K562 (cell line): ENCODE data around the gene RFWD3. TPM values are rescaled to one million over a fixed set of nuclear protein-coding genes. Genes with fewer than 3 reads are reported as not detected.

Source experiments
- CHD7 ChIP-seq: fragments of 200-600 bp; sonication (generic); IDR thresholded peaks from one replicate; pipeline ENCODE4 v1.6.1; 2012; ENCODE audit warnings: mild to moderate bottlenecking, low read depth, low read length, inconsistent platforms
- E2F6 ChIP-seq, 2 experiments: IDR thresholded peaks; 2 replicates each; pipeline ENCODE4 v1.6.1; 2011; ENCODE audit warnings: borderline replicate concordance in 1 of 2, control low read depth in 1 of 2, low read depth in 1 of 2, low read length in 1 of 2, mild to moderate bottlenecking in 1 of 2, mixed read lengths in 1 of 2, moderate library complexity in 1 of 2; ENCODE audit not compliant: insufficient read depth in 1 of 2, insufficient read length in 1 of 2, poor library complexity in 1 of 2, severe bottlenecking in 1 of 2; ENCODE audit errors: extremely low read depth in 1 of 2
- ERF ChIP-seq: fragments of 450-650 bp; formaldehyde crosslinking; IDR thresholded peaks from 2 replicates; pipeline ENCODE4 v1.4.0; 2020; ENCODE audit warnings: mild to moderate bottlenecking, mixed read lengths
- GABPA ChIP-seq: fragments of 200-800 bp; sonication (Bioruptor generic); conservative IDR thresholded peaks from 2 replicates; pipeline ENCODE4 v1.6.1; 2016; ENCODE audit warnings: low read depth, missing genetic modification characterization, missing compliant biosample characterization
- ZNF274 ChIP-seq: IDR thresholded peaks from 2 replicates; pipeline ENCODE4 v1.6.1; 2011; ENCODE audit warnings: low read depth, mild to moderate bottlenecking, low read length, moderate library complexity, borderline replicate concordance
- ZNF347 ChIP-seq: fragments of 450-650 bp; formaldehyde crosslinking; IDR thresholded peaks from 2 replicates; pipeline ENCODE4 v1.4.0; 2020; ENCODE audit warnings: low read depth, mild to moderate bottlenecking, moderate library complexity
- ZNF445 ChIP-seq: fragments of 250-450 bp; sonication (Bioruptor Pico); IDR thresholded peaks from 2 replicates; pipeline ENCODE4 v1.4.0; 2020; ENCODE audit warnings: low read depth, mild to moderate bottlenecking, moderate library complexity
- polyA plus RNA-seq, 8 experiments: library from polyadenylated mRNA; depleted of rRNA in 4 of 8; stranded (reverse) in 5 of 8; unstranded in 3 of 8; fragments of >200 nt; fragmentation: Nextera tagmentation in 2 of 8; fragmentation: Illumina TruSeq in 1 of 8; extraction: Ambion mirVana in 2 of 8; extraction: Trizol in 1 of 8; gene quantifications; 2 replicates each; pipeline versions ENCODE4 v1.2.1 to v1.2.3, GENCODE V29; 2011 to 2014; ENCODE audit warnings: inconsistent platforms in 1 of 8, missing spikeins in 1 of 8
- total RNA-seq, 7 experiments: library from RNA; depleted of rRNA in 6 of 7; stranded (reverse); fragments of >200 nt in 6 of 7; fragmentation: Illumina TruSeq in 2 of 7; extraction: Trizol in 2 of 7; gene quantifications; 2 replicates each; pipeline versions ENCODE4 v1.2.1 to v1.2.3, GENCODE V29; 2011 to 2021; ENCODE audit warnings: low replicate concordance in 1 of 7
- TF ChIP-seq, protein P1 (sequence below): fragments of 450-650 bp; formaldehyde crosslinking; IDR thresholded peaks from 2 replicates; pipeline ENCODE4 v1.4.0; 2020; ENCODE audit warnings: mild to moderate bottlenecking, moderate library complexity
- TF ChIP-seq, protein P2 (sequence below), 2 experiments: fragments of 250-450 bp in 1 of 2; fragments of 450-650 bp in 1 of 2; sonication (Bioruptor Pico) in 1 of 2; IDR thresholded peaks; 2 replicates each; pipeline versions ENCODE4 v1.6.1 to v1.8.0; 2016 to 2021; ENCODE audit warnings: mild to moderate bottlenecking in 2 of 2, moderate library complexity in 2 of 2, missing compliant biosample characterization in 1 of 2, missing genetic modification characterization in 1 of 2

The RFWD3 gene
- total and polyA plus RNA-seq, 9 of the 15 experiments (the other 6 are each of a cell fraction or from before 2014, with no cell fraction given) = 20.8 to 121 (median 79.0) TPM

DNA sequence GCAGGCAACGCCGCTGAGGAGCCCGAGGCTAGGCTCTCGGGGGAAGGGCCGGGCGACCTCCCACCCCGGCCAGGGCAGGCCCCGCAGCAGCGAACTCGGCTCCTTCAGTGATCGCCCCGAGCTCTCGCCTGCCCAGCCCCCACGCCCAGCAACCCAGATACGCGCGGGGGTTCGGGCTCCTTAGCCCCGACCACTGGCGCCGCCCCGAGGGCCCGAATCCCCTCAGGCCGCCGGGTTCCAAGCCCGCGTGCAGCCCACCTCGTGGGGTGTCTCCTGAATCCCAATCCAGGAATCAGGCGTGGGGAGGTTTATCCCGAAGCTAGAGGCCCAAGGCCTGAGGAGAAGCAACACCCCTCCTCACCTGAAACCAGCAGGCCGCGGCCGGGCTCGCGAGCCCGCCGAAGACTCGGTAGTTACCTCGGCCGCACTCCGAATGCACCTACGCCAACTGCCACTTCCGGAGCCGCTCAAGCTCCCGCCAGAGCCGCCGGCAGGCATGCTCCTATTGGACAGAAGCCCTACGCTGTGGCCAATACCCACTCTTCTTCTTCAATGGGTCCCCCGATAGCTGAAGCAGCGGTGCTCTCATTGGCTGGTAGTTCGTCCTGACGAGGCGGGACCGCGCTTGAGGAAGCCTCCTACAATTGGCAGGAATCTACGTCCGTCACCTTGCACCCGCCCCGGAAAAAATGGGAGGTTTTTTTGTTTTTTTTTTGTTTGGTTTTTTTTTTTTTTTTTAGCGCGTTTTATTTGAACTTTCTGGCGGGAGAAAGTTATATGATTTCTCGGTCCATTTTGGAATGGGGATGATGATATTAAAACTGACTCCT is at the start of gene RFWD3 (continued):
- TF ChIP-seq GABPA (tag) (peak; percentile 90), ZNF274 (no peak), E2F6 (IDR thresholded peaks at IDR 0.05; ENCODE audit: borderline replicate concordance in 1 of 2, extremely low read depth in 1 of 2, insufficient read depth in 1 of 2, insufficient read length in 1 of 2, low read depth in 1 of 2, low read length in 1 of 2, poor library complexity in 1 of 2, severe bottlenecking in 1 of 2) (peak; percentile 89 to 93), ERF (CRISPR knock-in tag) (peak; percentile 63; the same call in 1 of the 2 replicates), ZNF445 (no peak), ZNF347 (CRISPR knock-in tag) (no peak), CHD7 (no peak)
- TF ChIP-seq, protein P1, sequence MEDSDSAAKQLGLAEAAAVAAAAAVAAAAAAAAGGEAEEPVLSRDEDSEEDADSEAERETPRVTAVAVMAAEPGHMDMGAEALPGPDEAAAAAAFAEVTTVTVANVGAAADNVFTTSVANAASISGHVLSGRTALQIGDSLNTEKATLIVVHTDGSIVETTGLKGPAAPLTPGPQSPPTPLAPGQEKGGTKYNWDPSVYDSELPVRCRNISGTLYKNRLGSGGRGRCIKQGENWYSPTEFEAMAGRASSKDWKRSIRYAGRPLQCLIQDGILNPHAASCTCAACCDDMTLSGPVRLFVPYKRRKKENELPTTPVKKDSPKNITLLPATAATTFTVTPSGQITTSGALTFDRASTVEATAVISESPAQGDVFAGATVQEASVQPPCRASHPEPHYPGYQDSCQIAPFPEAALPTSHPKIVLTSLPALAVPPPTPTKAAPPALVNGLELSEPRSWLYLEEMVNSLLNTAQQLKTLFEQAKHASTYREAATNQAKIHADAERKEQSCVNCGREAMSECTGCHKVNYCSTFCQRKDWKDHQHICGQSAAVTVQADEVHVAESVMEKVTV = no peak
- TF ChIP-seq, protein P2, sequence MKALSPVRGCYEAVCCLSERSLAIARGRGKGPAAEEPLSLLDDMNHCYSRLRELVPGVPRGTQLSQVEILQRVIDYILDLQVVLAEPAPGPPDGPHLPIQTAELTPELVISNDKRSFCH (CRISPR knock-in tag; IDR thresholded peaks at IDR 0.05) = no peak
- TF ChIP-seq, protein P2 (tag; IDR thresholded peaks at IDR 0.05) = peak; percentile 77
